H1 (cell line): ENCODE results near the gene RAP1GDS1.

Source experiments
- CBX8 ChIP-seq: fragments of 300-800, 300-1000 bp; sonication (generic); IDR thresholded peaks from 2 replicates; pipeline ENCODE4 v1.7.1; 2016; ENCODE audit warnings: low read depth, low read length, borderline replicate concordance
- CHD2 ChIP-seq: IDR thresholded peaks from 2 replicates; pipeline ENCODE4 v1.6.1; 2012; ENCODE audit warnings: low read length, improper control_type of control experiment
- EP300 ChIP-seq, 2 experiments: IDR thresholded peaks; 1 replicate in 1 of 2; 2 replicates in 1 of 2; pipeline ENCODE4 v1.6.1; 2011 to 2012; ENCODE audit warnings: low read depth in 2 of 2, low read length in 2 of 2, mild to moderate bottlenecking in 2 of 2, borderline replicate concordance in 1 of 2, inconsistent platforms in 1 of 2, moderate library complexity in 1 of 2
- EZH2 ChIP-seq: fragments of 200-600 bp; sonication (generic); IDR thresholded peaks from 2 replicates; pipeline ENCODE4 v1.7.1; 2012; ENCODE audit warnings: low read depth, mild to moderate bottlenecking, moderate library complexity, low read length, inconsistent platforms; ENCODE audit not compliant: severe bottlenecking
- JUN ChIP-seq: IDR thresholded peaks from 2 replicates; pipeline ENCODE4 v1.6.1; 2011; ENCODE audit warnings: low read depth, mild to moderate bottlenecking, improper control_type of control experiment, low read length
- NRF1 ChIP-seq: IDR thresholded peaks from 2 replicates; pipeline ENCODE4 v1.6.1; 2011; ENCODE audit warnings: mild to moderate bottlenecking, low read depth, low read length, improper control_type of control experiment
- POLR2A ChIP-seq, 2 experiments: IDR thresholded peaks; 1 replicate in 1 of 2; 2 replicates in 1 of 2; pipeline ENCODE4 v1.6.1; 2011; ENCODE audit warnings: low read depth in 2 of 2, low read length in 2 of 2, mild to moderate bottlenecking in 2 of 2; ENCODE audit errors: control extremely low read depth in 1 of 2
- SIRT6 ChIP-seq: IDR thresholded peaks from one replicate; pipeline ENCODE4 v1.7.1; 2012; ENCODE audit warnings: low read length, inconsistent platforms
- TBP ChIP-seq: IDR thresholded peaks from 2 replicates; pipeline ENCODE4 v1.6.1; 2011; ENCODE audit warnings: low read depth, low read length, improper control_type of control experiment
- TF ChIP-seq, protein P1 (sequence below), 3 experiments: IDR thresholded peaks; 1 replicate in 2 of 3; 2 replicates in 1 of 3; pipeline versions ENCODE4 v1.5.1 to v1.6.1; 2011; ENCODE audit warnings: low read length in 3 of 3, mild to moderate bottlenecking in 3 of 3, inconsistent platforms in 2 of 3, low read depth in 1 of 3, moderate library complexity in 1 of 3; ENCODE audit not compliant: insufficient read depth in 1 of 3; ENCODE audit errors: control extremely low read depth in 1 of 3
- TF ChIP-seq, protein P2 (sequence below): IDR thresholded peaks from 2 replicates; pipeline ENCODE4 v1.6.1; 2012; ENCODE audit warnings: inconsistent platforms

DNA sequence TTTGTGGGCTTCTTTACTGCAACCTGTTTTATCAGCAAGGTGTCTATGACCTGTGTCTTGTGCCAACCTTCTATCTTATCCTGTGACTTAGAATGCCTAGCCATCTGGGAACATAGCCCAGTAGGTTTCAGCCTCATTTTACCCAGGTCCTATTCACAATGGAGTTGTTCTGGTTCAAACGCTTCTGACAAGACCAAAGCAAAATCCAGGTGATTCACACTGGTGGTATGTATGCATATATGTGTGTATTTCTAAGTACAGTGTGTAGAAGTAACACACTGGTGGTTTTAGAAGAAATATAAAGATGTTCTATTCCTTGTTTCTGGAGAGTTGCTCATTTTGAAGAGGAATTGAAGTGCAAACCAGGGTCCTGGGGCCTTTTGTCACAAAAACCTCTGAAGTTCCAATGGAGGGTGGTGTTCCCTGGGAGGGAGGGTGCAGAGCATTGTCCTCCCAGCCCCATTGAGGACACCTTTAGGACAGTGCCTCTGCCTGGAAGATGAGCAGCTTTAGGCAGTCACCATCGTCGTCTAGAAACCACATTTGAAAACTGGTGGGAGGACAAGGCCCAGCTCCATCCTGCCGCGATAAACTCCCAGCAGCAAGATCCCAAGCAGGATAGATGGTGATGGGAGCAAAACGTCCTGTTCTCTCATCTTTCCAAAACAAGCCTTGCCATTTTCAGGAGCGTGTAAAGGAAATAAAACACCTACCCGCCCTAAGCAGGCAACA, 205.8 kb downstream of the RAP1GDS1 start:
- TF ChIP-seq CBX8 = no peak
- TF ChIP-seq, protein P1, sequence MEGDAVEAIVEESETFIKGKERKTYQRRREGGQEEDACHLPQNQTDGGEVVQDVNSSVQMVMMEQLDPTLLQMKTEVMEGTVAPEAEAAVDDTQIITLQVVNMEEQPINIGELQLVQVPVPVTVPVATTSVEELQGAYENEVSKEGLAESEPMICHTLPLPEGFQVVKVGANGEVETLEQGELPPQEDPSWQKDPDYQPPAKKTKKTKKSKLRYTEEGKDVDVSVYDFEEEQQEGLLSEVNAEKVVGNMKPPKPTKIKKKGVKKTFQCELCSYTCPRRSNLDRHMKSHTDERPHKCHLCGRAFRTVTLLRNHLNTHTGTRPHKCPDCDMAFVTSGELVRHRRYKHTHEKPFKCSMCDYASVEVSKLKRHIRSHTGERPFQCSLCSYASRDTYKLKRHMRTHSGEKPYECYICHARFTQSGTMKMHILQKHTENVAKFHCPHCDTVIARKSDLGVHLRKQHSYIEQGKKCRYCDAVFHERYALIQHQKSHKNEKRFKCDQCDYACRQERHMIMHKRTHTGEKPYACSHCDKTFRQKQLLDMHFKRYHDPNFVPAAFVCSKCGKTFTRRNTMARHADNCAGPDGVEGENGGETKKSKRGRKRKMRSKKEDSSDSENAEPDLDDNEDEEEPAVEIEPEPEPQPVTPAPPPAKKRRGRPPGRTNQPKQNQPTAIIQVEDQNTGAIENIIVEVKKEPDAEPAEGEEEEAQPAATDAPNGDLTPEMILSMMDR (IDR thresholded peaks at IDR 0.05; ENCODE audit: control extremely low read depth in 1 of 3, insufficient read depth in 1 of 3, low read depth in 1 of 3, low read length in 3 of 3) = no peak
- no peak for TF ChIP-seq POLR2A (IDR thresholded peaks at IDR 0.05; ENCODE audit: control extremely low read depth in 1 of 2, low read depth in 2 of 2, low read length in 2 of 2)
- no peak for TF ChIP-seq EP300 (IDR thresholded peaks at IDR 0.05; ENCODE audit: borderline replicate concordance in 1 of 2, low read depth in 2 of 2, low read length in 2 of 2)
- TF ChIP-seq, protein P2, sequence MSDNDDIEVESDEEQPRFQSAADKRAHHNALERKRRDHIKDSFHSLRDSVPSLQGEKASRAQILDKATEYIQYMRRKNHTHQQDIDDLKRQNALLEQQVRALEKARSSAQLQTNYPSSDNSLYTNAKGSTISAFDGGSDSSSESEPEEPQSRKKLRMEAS = no peak
- no peak for TF ChIP-seq EZH2
- TF ChIP-seq TBP = no peak
- TF ChIP-seq JUN = no peak
- no peak for TF ChIP-seq NRF1
- TF ChIP-seq CHD2 = no peak
- TF ChIP-seq SIRT6 = no peak
